ENCODE measurements around the gene ZNF575. TPM values are rescaled to one million over a fixed set of nuclear protein-coding genes. Genes with fewer than 3 reads are reported as not detected.

Gene ZNF575
- total and polyA plus RNA-seq, 2 donors: 0.42 to 2.3 TPM

DNA sequence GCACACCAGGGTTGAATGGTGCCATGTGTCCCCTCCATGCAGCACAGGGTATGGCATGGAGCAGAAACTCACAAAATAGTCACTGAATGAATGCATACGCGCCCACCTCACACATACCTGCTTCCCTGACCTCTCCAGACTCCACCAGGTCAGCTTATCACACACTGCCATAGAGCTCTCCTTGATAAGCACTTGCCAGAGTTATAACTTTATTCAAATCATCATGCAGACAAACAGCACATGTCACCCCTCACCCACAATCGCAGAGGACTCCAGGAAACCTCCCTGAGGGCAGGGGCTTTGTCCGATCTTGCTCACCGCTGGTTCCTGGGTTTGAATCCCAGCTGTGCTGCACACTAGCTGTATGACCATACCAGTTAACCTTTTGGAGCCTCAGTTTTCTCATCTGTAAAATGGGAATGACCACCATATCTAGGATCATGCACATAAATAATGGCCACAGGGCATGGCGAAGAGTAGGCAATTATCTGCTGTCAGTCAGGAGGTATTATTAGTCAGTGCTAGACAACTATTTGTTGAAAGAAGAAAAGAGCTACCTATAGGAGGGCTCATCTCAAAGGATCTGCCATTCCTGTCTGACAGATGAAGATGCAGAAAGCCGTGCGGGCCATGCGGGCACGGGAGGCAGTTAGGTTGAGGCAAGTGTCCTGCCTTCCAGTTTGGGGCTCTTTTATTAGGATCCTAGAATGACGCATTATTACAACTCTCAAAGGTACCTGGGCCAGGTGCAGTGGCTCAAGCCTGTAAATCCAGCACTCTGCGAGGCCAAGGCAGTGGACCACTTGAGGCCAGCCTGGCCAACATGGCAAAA, 28.4 kb downstream of the ZNF575 start:
- Histone ChIP-seq H3K4me1 (ENCODE audit: insufficient read depth) (no peaks in the 10 kb centered on the region), H3K27ac (ENCODE audit: low read depth) (no peak overlapping the region), H3K4me3 (ENCODE audit: low read depth, low read length) (no peak overlapping the region), H3K36me3 (ENCODE audit: insufficient read depth) (no peaks in the 10 kb centered on the region)
- 93% methylated on average over 12 of the region's 12 CpGs for WGBS
- DNase-seq (ENCODE audit: extremely low spot score): no peak

DNA sequence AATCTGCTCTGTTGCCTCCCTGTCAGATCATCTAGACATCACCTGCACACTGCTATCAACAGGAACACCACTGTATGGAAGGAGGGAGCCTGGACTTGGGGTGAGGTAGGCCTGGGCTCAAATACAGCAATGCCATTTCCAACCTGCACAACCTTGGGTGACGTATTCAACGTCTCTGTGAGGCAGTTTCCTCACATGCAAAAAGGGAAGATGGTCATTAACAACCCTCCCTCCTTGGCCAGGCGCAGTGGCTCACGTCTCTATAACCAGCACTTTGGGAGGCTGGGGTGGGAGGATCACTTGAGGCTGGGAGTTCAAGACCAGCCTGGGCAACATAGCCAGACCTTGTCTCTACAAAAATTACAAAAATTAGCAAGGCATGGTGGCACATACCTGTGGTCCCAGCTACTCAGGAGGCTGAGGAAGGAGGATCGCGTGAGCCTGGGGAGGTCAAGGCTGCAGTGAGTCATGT, 29.3 kb downstream of the ZNF575 start:
- DNase-seq (ENCODE audit: extremely low spot score): no peak
- WGBS: 88% methylated on average over 6 of the region's 6 CpGs
- Histone ChIP-seq H3K36me3 (ENCODE audit: insufficient read depth) (no peaks in the 10 kb centered on the region), H3K4me1 (ENCODE audit: insufficient read depth) (no peaks in the 10 kb centered on the region), H3K27ac (ENCODE audit: low read depth) (no peak overlapping the region), H3K4me3 (ENCODE audit: low read depth, low read length) (no peak overlapping the region)

DNA sequence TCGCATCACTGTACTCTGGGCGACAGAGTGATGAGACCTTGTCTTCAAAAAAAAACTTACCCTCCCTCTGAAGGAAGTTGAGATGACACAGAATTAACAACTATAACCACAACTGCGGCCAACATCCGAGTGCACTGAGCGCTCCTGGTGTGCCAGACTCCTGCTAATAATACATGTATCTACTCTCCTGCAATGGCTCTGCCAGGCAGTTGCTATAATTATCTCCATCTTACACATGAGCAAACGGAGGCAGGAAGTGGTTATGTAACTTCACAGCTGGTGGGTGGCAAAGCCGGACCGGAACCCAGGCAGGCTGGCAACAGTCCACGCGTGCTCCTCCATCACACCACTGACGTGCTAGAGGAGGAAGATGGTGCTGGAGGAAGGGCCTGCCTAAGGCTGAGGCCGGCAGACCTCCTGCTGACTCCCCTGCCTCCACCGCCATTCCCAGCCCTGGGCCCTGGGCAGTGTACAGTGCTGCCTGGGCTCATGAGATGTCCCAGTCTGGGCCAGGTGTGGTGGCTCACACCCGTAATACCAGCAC, 29.8 kb downstream of the ZNF575 start:
- Histone ChIP-seq H3K36me3 (ENCODE audit: insufficient read depth) (no peaks in the 10 kb centered on the region), H3K4me1 (ENCODE audit: insufficient read depth) (no peaks in the 10 kb centered on the region), H3K27ac (ENCODE audit: low read depth) (no peak overlapping the region), H3K4me3 (ENCODE audit: low read depth, low read length) (no peak overlapping the region)
- DNase-seq (ENCODE audit: extremely low spot score): no peak
- 71% methylated on average over 14 of the region's 14 CpGs for WGBS

DNA sequence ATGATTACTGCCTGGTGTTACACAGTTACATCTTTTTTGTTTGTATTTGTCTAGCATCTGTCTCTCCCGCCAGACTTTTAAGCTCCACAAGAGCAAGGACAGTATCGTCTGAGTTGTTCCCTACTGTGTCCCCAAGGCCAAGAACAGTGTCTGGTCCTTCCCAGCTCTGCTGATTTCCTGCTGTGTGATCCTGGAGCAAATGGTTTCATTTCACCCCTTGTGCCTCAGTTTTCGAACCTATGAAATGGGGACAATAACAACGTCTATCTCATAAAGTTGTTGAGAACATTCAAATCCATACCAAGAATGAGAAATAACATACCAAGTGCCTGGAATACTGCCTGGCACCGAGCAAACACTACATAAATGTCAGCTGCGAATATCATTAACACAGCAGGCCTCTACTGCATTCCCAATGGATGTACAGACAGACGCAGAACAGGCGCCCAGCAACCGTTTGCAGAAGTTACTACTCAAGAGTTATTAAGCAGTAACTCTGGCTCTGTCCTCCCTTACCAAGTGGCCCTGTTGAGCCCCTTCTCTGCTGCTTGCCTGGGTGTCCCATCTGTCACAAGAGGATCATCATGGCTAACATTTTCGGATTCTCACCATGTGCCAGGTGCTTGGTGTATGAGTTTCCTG, 30.9 kb downstream of the ZNF575 start:
- WGBS: 85% methylated on average over 10 of the region's 10 CpGs
- H3K4me3 ChIP-seq (ENCODE audit: low read depth, low read length): no peak overlapping the region
- no peak for DNase-seq (ENCODE audit: extremely low spot score)
- H3K4me1 ChIP-seq (ENCODE audit: insufficient read depth): no peaks in the 10 kb centered on the region
- no peaks in the 10 kb centered on the region for H3K36me3 ChIP-seq (ENCODE audit: insufficient read depth)
- H3K27ac ChIP-seq (ENCODE audit: low read depth): no peak overlapping the region

DNA sequence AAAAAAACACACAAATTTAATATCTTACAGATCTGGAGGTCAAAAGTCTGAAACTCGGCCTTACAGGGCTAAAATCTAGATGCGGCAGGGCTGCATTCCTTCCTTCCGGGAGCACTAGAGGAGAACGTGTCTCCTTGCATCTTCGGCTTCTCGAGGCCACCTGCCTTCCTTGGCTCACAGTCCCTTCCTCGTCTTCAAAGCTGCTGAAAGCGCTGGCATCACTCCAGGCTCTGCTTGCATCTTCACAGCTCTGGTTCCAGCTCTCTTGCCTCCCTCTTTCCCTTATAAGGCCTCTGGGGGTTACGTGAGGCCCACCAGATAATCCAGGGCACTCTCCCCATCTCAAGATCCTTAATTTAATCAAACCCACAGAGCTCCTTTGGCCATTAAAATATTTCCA, 31.8 kb downstream of the ZNF575 start:
- Histone ChIP-seq H3K4me3 (ENCODE audit: low read depth, low read length) (no peak overlapping the region), H3K27ac (ENCODE audit: low read depth) (no peak overlapping the region), H3K36me3 (ENCODE audit: insufficient read depth) (no peaks in the 10 kb centered on the region), H3K4me1 (ENCODE audit: insufficient read depth) (no peaks in the 10 kb centered on the region)
- WGBS: 61% methylated on average over 9 of the region's 9 CpGs
- DNase-seq (ENCODE audit: extremely low spot score): no peak

DNA sequence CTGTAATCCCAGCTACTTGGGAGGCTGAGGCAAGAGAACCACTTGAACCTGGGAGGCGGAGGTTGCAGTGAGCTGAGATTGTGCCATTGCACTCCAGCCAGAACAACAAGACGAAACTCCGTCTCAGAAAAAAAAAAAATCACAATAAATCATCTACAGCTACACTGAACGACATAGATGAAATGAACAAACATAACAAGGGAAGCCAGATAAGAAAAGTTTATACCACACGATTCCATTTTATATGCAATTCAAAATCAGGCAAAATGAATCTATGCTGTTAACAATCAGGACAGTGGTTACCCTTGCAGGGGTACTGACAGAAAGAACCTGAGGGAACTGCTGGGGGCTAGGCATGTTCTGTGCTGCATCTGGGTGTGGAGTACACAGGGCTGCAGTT, 36.7 kb downstream of the ZNF575 start:
- Histone ChIP-seq H3K27ac (ENCODE audit: low read depth) (no peak overlapping the region), H3K4me3 (ENCODE audit: low read depth, low read length) (no peak overlapping the region), H3K36me3 (ENCODE audit: insufficient read depth) (no peaks in the 10 kb centered on the region), H3K4me1 (ENCODE audit: insufficient read depth) (no peaks in the 10 kb centered on the region)
- WGBS: 71% methylated on average over 5 of the region's 5 CpGs
- DNase-seq (ENCODE audit: extremely low spot score): no peak

DNA sequence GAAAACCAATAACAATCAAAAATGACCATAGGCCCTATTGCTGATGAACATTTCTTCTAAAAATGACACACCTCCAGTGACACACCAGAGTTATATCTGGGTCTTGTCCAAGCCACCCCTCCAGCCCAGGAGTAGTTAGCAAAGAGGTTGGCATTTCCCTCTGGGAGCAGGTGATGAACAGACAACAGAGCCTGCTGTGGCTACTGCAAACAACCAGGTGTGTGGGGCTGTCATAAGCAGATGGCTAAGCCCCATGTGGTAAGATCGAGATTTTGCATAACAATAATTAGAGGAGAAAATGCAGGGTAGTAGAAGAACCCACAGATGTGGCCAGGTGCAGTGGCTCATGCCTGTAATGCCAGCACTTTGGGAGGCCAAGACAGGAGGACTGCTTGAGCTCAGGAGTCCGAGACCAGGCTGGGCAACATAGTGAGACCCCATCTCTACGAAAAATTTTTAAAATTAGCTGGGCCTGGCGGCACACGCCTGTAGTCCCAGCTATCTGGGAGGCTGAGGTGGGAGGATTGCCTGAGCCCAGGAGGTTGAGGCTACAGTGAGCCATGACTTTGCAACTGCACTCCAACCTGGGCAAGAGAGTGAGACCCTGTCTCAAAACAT, 37.3 kb downstream of the ZNF575 start:
- DNase-seq (ENCODE audit: extremely low spot score): no peak

DNA sequence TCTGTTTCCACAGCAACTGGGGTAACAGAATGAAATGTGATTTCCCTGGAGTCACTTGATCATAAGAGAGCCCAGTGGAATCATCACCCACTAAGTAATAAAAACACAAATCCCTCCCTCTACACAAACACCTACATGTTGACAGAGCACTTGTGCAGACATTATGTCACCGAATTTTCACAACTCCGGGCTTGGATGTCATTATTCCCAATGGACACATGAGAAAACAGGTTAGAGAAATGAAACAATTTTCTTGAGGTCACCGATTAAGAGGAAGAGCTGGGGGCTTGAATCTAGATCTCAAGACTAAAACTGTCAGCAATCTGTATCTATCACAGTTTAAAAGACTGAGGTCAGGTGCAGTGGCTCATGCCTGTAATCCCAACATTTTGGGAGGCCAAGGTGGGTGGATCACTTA, 39.2 kb downstream of the ZNF575 start:
- Histone ChIP-seq H3K36me3 (ENCODE audit: insufficient read depth) (no peaks in the 10 kb centered on the region), H3K27ac (ENCODE audit: low read depth) (no peak overlapping the region), H3K4me3 (ENCODE audit: low read depth, low read length) (no peak overlapping the region), H3K4me1 (ENCODE audit: insufficient read depth) (no peaks in the 10 kb centered on the region)
- 89% methylated on average over 3 of the region's 3 CpGs for WGBS
- no peak for DNase-seq (ENCODE audit: extremely low spot score)

More for the DNA sequence above, 37.3 kb downstream of the ZNF575 start:
- Histone ChIP-seq H3K4me3 (ENCODE audit: low read depth, low read length) (no peak overlapping the region), H3K36me3 (ENCODE audit: insufficient read depth) (no peaks in the 10 kb centered on the region), H3K4me1 (ENCODE audit: insufficient read depth) (no peaks in the 10 kb centered on the region), H3K27ac (ENCODE audit: low read depth) (no peak overlapping the region)
- 94% methylated on average over 5 of the region's 5 CpGs for WGBS

DNA sequence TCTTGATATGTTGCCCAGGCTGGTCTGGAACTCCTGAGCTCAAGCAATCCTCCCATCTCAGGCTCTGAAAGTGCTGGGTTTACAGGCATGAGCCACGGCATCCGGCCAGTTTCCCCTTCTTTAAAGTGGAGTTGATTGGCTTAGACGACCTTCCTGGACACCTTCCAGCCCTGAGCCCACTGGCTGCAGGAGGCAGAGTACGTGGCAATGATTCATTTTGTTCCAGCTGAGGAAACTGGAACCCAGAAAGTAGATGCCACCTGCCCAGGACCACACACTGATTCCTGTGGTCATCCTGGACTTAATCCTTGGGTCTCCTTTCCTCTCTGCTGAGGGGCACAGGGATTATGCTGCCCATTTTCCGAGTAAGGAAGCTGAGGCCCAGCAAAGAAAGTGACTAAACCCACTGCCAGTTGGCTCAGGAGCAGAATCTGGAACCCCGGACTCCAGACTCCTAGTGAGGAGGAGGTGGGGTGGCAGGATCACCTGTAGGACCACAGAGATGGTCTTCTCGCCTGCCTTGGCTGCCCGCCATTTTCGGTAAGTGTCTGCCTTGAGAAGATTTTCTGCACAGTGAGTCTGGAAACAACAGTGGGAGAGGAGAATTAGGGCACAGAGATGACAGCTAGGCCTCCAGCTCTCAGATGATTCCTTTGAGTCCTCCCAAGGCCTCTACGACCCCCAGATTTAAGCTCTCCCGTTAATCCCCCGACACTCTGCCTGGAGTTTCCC, 41.6 kb downstream of the ZNF575 start:
- Histone ChIP-seq H3K36me3 (ENCODE audit: insufficient read depth) (no peaks in the 10 kb centered on the region), H3K4me1 (ENCODE audit: insufficient read depth) (no peaks in the 10 kb centered on the region), H3K27ac (ENCODE audit: low read depth) (no peak overlapping the region), H3K4me3 (ENCODE audit: low read depth, low read length) (peak overlapping the region; percentile 64)
- no peak for DNase-seq (ENCODE audit: extremely low spot score)
- WGBS: 29% methylated on average over 12 of the region's 12 CpGs

DNA sequence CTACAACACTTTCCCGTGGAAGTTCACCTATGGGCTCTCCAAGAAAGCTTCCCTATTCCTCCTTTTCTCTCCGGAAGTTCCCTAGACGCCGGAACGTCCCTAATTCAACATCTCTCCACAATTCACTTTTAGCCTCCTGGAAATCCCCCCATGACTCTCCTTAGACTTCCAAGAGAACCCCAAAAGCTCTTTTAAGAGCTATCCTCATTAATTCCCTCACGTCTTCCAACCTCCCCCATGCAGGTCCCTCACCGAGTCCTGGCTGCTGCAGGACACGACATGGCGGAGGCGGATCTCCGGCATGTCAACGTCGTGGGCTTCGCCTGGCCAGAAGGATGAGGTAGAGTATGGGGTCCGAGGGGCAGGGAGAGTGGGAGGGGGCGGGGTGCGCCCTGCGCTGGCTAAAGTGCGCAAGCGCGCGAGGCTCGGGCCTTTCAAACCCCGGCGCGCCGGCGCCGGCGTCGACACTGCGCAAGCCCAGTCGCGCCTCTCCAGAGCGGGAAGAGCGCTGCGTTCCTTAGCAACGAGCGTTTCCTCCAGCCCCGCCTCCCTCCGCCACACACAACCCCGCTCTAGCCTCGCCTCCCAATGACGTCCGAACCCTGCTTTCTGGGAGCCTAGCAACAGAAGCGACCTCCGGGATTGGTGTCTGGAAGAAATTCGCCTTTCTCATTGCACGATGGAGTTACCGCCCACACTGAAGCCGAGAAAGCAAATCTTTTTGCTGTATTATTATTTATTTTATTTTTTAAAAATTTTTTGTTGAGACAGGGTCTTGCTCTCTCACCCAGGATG, 42.4 kb downstream of the ZNF575 start, which contains the start of the genes PINLYP and XRCC1:
TSS of gene PINLYP (plus strand) at position 646 of the 795 bp plus-strand sequence. CDS start 1,391 bp downstream, outside the sequence.
TSS of gene XRCC1 (minus strand) at position 372 of the 795 bp plus-strand sequence. CDS start at position 303, 69 bp downstream.
- WGBS: under 1% methylated on average over 51 of the region's 51 CpGs
- no peaks in the 10 kb centered on the region for H3K36me3 ChIP-seq (ENCODE audit: insufficient read depth)
- H3K4me1 ChIP-seq (ENCODE audit: insufficient read depth): no peaks in the 10 kb centered on the region
- peak; percentile 99 for DNase-seq (ENCODE audit: extremely low spot score)
- peak within 1 kb of the TSS; percentile 64 for H3K4me3 ChIP-seq (ENCODE audit: low read depth, low read length)
- peak within 1 kb of the TSS; percentile 41 for H3K27ac ChIP-seq (ENCODE audit: low read depth)

DNA sequence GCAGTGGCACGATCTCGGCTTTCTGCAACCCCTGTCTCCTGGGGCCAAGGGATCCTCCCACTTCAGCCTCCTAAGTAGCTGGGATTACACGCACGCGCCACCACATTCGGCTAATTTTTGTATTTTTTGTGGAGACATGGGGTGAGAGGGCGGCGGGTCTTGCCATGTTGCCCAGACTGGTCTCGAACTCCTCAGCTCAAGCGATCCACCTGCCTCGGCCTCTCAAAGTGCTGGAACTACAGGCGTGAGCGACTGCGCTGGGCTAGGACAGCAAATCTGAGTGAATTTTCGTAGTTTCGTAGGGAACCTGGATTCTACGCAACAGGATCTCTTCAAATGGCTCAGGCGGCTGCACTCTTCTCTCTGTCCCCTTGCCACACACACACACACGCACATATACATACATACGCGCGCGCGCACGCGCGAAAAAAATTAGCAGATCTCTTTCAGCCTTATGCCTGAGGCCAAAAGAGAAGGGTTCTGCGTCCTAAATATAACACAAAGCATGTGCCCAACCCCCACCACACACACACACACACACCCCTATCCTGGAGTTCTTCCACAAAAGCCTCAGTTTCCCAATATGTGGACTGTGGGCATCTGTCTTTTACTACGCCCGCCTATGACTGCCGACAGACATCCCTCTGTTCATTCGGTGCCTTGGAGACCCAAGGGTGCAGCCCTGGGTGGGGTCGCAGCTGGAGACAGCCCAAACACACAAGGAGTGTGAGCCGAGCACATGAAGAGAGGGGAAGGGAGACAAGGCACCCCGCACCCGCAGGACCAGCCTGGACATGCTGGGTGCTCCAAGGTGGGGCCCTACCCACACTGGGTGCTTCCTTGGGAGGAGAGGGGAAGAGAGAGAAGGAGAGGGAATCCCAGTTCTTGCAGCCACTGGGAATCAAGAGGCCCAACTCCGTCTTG, 43.2 kb downstream of the ZNF575 start:
- WGBS: 64% methylated on average over 37 of the region's 37 CpGs
- H3K4me3 ChIP-seq (ENCODE audit: low read depth, low read length): no peak overlapping the region
- no peak for DNase-seq (ENCODE audit: extremely low spot score)
- H3K27ac ChIP-seq (ENCODE audit: low read depth): peak overlapping the region; percentile 35
- no peaks in the 10 kb centered on the region for H3K36me3 ChIP-seq (ENCODE audit: insufficient read depth)
- peaks cover 1% of the 10 kb centered on the region for H3K4me1 ChIP-seq (ENCODE audit: insufficient read depth)
